ENCODE measurements around the gene ACBD7.

- TF ChIP-seq EZH2 (IDR thresholded peaks at IDR 0.05) (no peak), POLR2AphosphoS5 (IDR thresholded peaks at IDR 0.05; ENCODE audit: borderline replicate concordance, low read depth, low read length) (no peak)
Observed at GRCh38 chr10:15053061-15053460, 35.5 kb downstream of the ACBD7 start.

Measured in SK-N-MC (cell line).